ENCODE results near the gene UPP2. TPM values are rescaled to one million over a fixed set of nuclear protein-coding genes. Genes with fewer than 3 reads are reported as not detected.

Gene UPP2
- polyA plus RNA-seq, 3 donors from 2014 or later, result not detected

GRCh38 chr2:158181171-158181570, 79.5 kb downstream of the UPP2 start:
- no peak for DNase-seq
- H3K36me3 Mint-ChIP-seq, result no peaks in the 10 kb centered on the region
- no peak overlapping the region for H3K4me3 Mint-ChIP-seq
- H3K27ac Mint-ChIP-seq, result no peak overlapping the region
- peaks cover 0 to 1% (median 0%) of the 10 kb centered on the region in 6 donors for H3K9me3 Mint-ChIP-seq
- H3K4me1 Mint-ChIP-seq, result no peaks in the 10 kb centered on the region
- peaks cover 0 to 2% (median 2%) of the 10 kb centered on the region in 3 donors for H3K27me3 Mint-ChIP-seq (ENCODE audit: low read depth in 3 of 3)

- Mint-ChIP-seq H3K9me3 (peaks cover 0 to 1% (median 0%) of the 10 kb centered on the region in 6 donors), H3K27me3 (ENCODE audit: low read depth in 3 of 3) (peaks cover 0 to 2% (median 2%) of the 10 kb centered on the region in 3 donors), H3K4me3 (no peak overlapping the region), H3K27ac (no peak overlapping the region), H3K4me1 (no peaks in the 10 kb centered on the region), H3K36me3 (no peaks in the 10 kb centered on the region)
- no peak for DNase-seq
Measured at GRCh38 chr2:158182676-158183295, 81.1 kb downstream of the UPP2 start.

- no peak for DNase-seq
- Mint-ChIP-seq H3K36me3 (no peaks in the 10 kb centered on the region), H3K27ac (no peak overlapping the region), H3K27me3 (ENCODE audit: low read depth in 3 of 3) (peaks cover 0 to 2% (median 2%) of the 10 kb centered on the region in 3 donors), H3K4me1 (no peaks in the 10 kb centered on the region), H3K9me3 (peaks cover 0 to 1% (median 0%) of the 10 kb centered on the region in 6 donors), H3K4me3 (no peak overlapping the region)
Measured at GRCh38 chr2:158184001-158184400, 82.3 kb downstream of the UPP2 start.

- Mint-ChIP-seq H3K36me3 (no peaks in the 10 kb centered on the region), H3K27ac (no peak overlapping the region), H3K4me1 (peaks cover 0 to 4% of the 10 kb centered on the region in 2 donors), H3K27me3 (ENCODE audit: low read depth in 3 of 3) (peaks cover 0 to 2% (median 2%) of the 10 kb centered on the region in 3 donors), H3K9me3 (peaks cover 0 to 1% (median 0%) of the 10 kb centered on the region in 6 donors), H3K4me3 (no peak overlapping the region)
- no peak for DNase-seq
Measured at GRCh38 chr2:158184556-158185343, 83.1 kb downstream of the UPP2 start.

Other genes with a start within 250 kb of the UPP2 start
- gene ACVR1, start 225.5 kb upstream of the UPP2 start, polyA plus RNA-seq, result 1 to 10 TPM in 2 of 3 donors, under 1 TPM in 1; 0.46 to 1.4 (median 1.1) TPM

Measured in immature natural killer cell (primary cell).